Measurements from ENCODE around the gene GAK. TPM values are rescaled to one million over a fixed set of nuclear protein-coding genes. Genes with fewer than 3 reads are reported as not detected.

Gene GAK
- total RNA-seq, 1 donor from 2014 or later = 97.1 TPM

- H3K9me3 Mint-ChIP-seq = no peaks in the 10 kb centered on the region
- no peaks in the 10 kb centered on the region for H3K36me3 Mint-ChIP-seq
- DNase-seq (ENCODE audit: extremely low spot score, unreplicated experiment) = no peak
- H3K4me1 Mint-ChIP-seq (ENCODE audit: unreplicated experiment) = no peaks in the 10 kb centered on the region
- H3K27ac Mint-ChIP-seq = no peak overlapping the region
- TF ChIP-seq CTCF (conservative IDR thresholded peaks at IDR 0.05) = no peak
- no peak overlapping the region for H3K4me3 Mint-ChIP-seq
- peaks cover 57% of the 10 kb centered on the region for H3K27me3 Mint-ChIP-seq
Measured at GRCh38 chr4:821181-821591, 110.9 kb downstream of the GAK start.

GRCh38 chr4:820230-821172, 111.6 kb downstream of the GAK start:
- Mint-ChIP-seq H3K27ac (no peak overlapping the region), H3K4me1 (ENCODE audit: unreplicated experiment) (peaks cover 5% of the 10 kb centered on the region), H3K9me3 (no peaks in the 10 kb centered on the region), H3K36me3 (no peaks in the 10 kb centered on the region), H3K27me3 (peaks cover 63% of the 10 kb centered on the region), H3K4me3 (no peak overlapping the region)
- DNase-seq (ENCODE audit: extremely low spot score, unreplicated experiment) = no peak
- TF ChIP-seq CTCF (conservative IDR thresholded peaks at IDR 0.05) = no peak

- DNase-seq (ENCODE audit: extremely low spot score, unreplicated experiment) = no peak
- no peak for TF ChIP-seq CTCF (conservative IDR thresholded peaks at IDR 0.05)
- H3K9me3 Mint-ChIP-seq = no peaks in the 10 kb centered on the region
- H3K4me1 Mint-ChIP-seq (ENCODE audit: unreplicated experiment) = peaks cover 5% of the 10 kb centered on the region
- H3K36me3 Mint-ChIP-seq = no peaks in the 10 kb centered on the region
- no peak overlapping the region for H3K4me3 Mint-ChIP-seq
- H3K27ac Mint-ChIP-seq = no peak overlapping the region
- H3K27me3 Mint-ChIP-seq = peaks cover 65% of the 10 kb centered on the region
Measured at GRCh38 chr4:819401-820229, 112.5 kb downstream of the GAK start.

- no peaks in the 10 kb centered on the region for H3K36me3 Mint-ChIP-seq
- H3K9me3 Mint-ChIP-seq = no peaks in the 10 kb centered on the region
- peaks cover 5% of the 10 kb centered on the region for H3K4me1 Mint-ChIP-seq (ENCODE audit: unreplicated experiment)
- no peak overlapping the region for H3K4me3 Mint-ChIP-seq
- TF ChIP-seq CTCF (conservative IDR thresholded peaks at IDR 0.05) = no peak
- H3K27me3 Mint-ChIP-seq = peaks cover 65% of the 10 kb centered on the region
- no peak for DNase-seq (ENCODE audit: extremely low spot score, unreplicated experiment)
- H3K27ac Mint-ChIP-seq = no peak overlapping the region
Measured at GRCh38 chr4:818106-818921, 113.8 kb downstream of the GAK start.

- H3K9me3 Mint-ChIP-seq = no peaks in the 10 kb centered on the region
- no peaks in the 10 kb centered on the region for H3K36me3 Mint-ChIP-seq
- DNase-seq (ENCODE audit: extremely low spot score, unreplicated experiment) = no peak
- no peak overlapping the region for H3K4me3 Mint-ChIP-seq
- H3K27me3 Mint-ChIP-seq = peaks cover 62% of the 10 kb centered on the region
- peaks cover 5% of the 10 kb centered on the region for H3K4me1 Mint-ChIP-seq (ENCODE audit: unreplicated experiment)
- no peak for TF ChIP-seq CTCF (conservative IDR thresholded peaks at IDR 0.05)
- H3K27ac Mint-ChIP-seq = no peak overlapping the region
Measured at GRCh38 chr4:815464-816146, 116.5 kb downstream of the GAK start.
